ENCODE data around the gene LHFPL6.
A peak's percentile ranks its signal among the peaks of the same experiment; 100 is the strongest.

Gene LHFPL6

DNA sequence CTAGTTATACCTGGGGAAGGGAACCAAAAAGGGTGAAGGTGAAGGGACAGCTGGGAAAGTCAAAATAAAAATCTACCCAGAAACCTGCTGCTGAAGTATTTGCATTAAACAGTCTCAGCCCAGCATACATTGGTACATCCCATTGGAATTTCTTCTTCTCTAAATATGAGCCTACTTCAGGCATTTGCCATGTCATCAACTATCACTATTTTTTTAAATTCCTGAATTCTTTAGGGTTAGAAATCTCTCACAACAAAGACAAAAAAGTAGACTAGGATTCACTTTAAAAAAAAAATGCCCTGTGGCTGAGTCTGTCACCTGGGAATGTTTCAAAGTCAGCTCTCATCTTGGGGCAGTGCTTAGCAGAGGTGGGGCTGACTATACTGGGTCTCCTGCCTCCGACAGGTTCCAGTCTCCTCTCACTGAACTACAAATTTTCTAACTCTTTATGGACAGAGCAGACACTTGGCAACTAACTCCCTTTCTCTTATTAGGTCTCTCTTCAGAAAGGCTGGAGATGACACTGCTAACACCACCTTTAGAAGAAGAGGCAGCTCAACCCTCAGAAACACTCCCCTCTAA, 141.2 kb downstream of the LHFPL6 start:
- no peak for DNase-seq

DNA sequence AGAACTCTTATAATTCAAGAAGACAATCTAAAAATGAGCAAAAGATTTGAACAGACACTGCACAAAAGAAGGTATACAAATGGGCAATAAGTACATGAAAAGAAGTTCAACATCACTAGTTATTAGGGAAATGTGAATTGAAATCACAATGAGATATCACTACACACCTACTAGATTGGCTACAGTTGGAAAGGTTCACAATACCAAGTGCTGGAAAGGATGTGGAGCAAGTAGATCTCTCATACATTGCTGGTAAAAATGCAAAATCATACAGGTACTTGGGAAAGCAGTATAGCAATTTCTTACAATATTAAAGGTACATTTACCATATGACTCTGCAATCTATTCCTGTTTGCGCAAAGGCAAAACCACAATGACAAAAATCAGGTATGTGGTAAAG, 145.7 kb downstream of the LHFPL6 start:
- no peak for DNase-seq

DNA sequence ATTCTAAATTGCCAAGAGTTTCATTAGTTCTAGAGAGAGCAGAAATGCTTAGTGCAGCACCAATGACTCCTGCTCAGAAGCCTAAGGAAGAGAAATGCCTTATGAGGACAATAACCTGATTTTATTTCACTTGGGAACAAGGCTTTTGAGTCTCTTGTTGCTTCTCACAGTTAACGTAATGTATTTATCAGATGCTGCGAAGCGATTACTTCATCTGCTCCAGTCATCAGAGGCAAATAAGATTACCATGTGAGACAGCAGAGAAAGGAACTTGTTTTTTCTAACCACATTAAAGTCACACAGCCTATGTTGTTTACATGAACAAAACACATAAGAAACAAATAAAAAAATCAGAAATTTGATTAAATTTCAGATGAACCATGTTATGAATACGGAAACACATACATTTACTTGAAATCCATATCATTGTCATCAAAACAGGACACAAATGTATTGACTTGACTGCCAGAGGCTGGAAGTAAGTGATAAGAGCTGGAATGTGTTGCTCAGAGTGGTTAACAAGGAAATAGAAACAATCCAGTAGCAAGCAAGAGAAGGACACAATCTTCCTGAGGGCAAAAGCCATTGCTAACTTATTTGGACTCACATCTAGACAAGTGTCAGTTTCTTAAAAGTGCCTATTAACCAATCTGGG, 147.3 kb downstream of the LHFPL6 start:
- DNase-seq = no peak

DNA sequence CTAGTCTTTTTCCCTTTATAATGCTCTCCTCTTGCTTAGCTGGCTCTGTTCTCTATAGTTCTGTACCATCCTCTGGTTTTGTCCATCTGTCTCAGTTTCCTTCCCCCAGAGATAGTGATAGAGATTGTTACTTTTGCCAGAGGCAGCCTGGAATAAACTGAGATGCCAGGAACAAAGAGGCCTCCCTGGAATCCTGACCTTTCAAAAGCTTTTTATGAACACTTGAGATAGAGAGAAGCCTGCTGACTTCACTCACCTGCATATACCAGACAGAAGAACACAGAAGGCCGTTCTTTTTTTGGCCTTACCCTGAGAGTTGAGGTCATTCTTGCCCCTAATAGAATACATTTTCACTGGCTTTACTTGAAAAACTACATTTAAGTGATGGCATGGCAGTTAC, 150.2 kb downstream of the LHFPL6 start:
- DNase-seq = no peak

- DNase-seq = no peak
Measured at GRCh38 chr13:39452417-39452816, 150.6 kb downstream of the LHFPL6 start.

GRCh38 chr13:39451860-39452301, 151.1 kb downstream of the LHFPL6 start:
- no peak for DNase-seq

GRCh38 chr13:39451301-39451700, 151.7 kb downstream of the LHFPL6 start:
- no peak for DNase-seq

GRCh38 chr13:39450176-39450575, 152.8 kb downstream of the LHFPL6 start:
- DNase-seq = no peak

- DNase-seq = no peak
Measured at GRCh38 chr13:39448834-39449233, 154.2 kb downstream of the LHFPL6 start.

- DNase-seq = no peak
Measured at GRCh38 chr13:39446865-39447264, 156.1 kb downstream of the LHFPL6 start.

DNA sequence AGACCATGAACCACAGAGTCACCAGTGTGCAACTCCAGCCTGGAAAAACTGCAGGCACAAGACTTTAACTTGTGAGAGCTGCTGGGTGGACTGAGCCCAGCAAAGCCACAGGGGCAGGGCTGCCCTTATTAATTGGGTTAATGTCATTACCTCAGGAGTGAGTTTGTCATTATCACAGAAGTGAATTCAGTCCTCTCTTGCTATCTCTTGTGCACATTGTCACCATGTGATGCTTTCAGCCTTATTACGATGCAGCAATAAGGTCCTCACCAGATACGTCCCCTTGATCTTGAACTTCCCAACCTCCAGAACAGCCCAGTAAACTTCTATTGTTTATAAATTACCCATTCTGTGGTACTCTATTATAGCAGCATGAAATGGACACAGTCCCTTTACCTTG, 158.1 kb downstream of the LHFPL6 start:
- no peak for DNase-seq

- DNase-seq = no peak
Measured at GRCh38 chr13:39433651-39434050, 169.3 kb downstream of the LHFPL6 start.

DNA sequence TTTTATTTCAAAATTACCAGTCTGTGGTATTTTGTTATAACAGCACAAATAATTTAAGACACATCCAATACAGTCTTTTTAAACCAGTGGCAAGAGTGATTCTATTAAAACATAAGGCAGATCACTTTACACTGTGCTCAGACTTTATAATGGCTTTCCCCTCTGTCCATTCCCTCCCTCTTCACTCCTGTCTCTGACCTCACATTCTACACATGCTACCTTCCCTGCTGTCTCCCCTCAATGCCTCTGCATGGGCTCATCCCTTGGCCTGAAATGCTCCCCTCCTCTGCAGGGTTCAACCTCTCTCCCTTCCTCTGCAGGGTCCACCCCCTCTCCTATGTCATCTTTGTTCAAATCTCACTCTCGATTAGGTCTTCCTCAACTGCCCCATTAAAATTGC, 170.8 kb downstream of the LHFPL6 start:
- no peak for DNase-seq

- DNase-seq = no peak
Measured at GRCh38 chr13:39422845-39423565, 180.0 kb downstream of the LHFPL6 start.

GRCh38 chr13:39419876-39420275, 183.1 kb downstream of the LHFPL6 start:
- no peak for DNase-seq

- no peak for DNase-seq
Measured at GRCh38 chr13:39419068-39419467, 183.9 kb downstream of the LHFPL6 start.

DNA sequence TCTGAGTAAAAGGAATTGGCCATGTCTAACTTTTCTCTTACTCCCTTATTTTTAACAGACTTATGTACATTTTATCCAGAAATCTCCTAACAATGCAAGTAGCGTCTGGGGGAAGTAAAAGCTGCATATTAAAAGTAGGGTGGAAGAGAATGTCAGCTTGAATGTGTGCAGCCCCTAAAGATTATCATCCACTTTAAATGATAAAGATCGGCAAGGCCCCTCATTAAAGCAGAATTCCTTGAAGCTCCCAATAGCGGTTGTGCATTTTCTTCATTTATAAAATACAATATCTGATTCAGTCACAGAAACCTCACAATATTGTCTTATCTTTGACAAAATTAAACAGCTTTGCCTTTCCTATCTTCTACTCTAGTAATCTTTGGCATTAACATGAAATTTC, 184.6 kb downstream of the LHFPL6 start:
- no peak for DNase-seq

GRCh38 chr13:39417643-39418042, 185.3 kb downstream of the LHFPL6 start:
- DNase-seq = no peak

DNA sequence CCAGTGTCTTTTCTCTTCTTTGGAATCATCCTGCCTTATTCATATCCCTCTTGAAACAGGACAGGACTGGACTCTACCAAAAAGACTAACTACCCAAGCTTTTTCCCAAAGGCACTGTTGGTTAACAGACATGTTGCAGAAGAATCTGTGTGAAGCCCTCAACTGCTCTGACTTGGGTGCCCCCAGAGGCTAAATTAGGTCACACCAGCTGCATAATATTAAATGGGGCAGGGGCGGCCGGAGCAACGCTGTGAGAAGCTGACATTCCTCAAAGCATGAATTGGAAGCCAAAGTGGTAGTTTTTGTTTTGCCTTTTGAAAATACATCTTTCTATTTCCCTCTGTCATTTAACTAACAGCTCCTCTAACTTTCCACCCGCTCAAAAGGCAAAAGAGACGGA, 185.9 kb downstream of the LHFPL6 start:
- DNase-seq = no peak

DNA sequence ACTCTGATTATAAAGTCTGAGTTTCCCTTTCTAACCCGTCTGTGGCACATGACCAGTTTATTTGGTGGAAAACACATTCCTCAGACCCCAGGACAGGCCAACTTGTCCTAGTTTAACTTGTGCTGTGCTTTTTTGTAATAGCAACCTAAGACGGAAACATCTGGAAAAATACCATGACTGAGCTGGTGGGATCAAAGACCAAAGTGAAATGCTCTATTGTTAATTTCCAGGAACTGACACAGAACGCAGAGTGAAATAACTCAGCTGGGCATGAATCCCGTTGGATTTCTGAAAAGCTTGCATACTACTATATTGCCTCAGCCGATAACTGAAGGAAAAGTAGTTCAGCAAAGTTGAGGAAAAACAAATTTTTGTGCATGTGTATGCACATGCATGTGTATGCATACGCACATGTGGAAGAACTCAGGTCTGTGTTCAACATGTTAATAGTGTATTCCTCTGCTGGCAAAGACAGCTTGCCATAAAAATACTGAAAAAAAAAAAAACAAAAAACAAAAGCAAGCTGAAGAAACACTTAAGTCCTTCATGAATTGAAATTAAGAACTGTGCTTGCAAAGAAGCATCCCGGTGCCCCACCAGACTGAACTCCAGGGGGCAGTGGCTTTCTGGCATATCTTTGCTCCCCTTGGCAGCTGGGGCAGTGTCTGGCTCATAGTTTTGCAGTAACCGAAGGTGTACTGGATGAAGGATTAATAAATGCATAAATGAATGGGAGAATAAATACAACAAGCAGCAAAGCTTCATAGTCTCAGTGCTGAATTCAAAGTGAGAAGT, 187.8 kb downstream of the LHFPL6 start:
- DNase-seq = peak in 1 of 2 donors; percentile 5

- DNase-seq = no peak
Measured at GRCh38 chr13:39414339-39414738, 188.7 kb downstream of the LHFPL6 start.

DNA sequence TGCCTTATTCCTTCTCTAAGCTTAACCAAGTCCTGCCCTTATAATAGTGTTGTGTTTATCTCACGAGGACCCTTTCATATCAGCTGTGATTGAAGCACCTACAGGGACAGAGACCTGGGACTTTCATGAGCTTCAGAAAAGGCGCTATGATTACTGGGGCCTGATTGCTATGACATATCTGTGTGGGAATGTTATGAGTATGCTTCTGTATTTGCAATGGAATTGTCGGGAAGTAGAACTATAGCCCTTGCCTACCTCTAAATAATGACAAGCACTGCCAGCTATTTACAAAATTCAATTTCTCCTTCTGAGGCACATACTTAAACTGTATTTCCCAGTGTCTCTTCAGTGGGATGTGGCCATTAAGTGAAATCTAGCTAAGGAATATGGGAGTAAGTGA, 191.5 kb downstream of the LHFPL6 start:
- no peak for DNase-seq

GRCh38 chr13:39410964-39411363, 192.0 kb downstream of the LHFPL6 start:
- no peak for DNase-seq

Measured in stimulated activated CD4-positive, alpha-beta T cell treated with anti-CD3 and anti-CD28 coated beads, Interleukin-2, amount 100 ng/mL, for 24 hours (primary cell).